HG02642 (cell line): ENCODE data around the gene RLN3.
"Not testable (repeated sequence)": the region's sequence is repeated elsewhere in the genome, so short reads cannot be mapped to it uniquely, and the experiment has no call there.

Experiments
- ATAC-seq: cut with Tn5 transposase; IDR thresholded peaks from one replicate; pipeline ENCODE4 v1.9.1; 2021; ENCODE audit warnings: mild to moderate bottlenecking; ENCODE audit not compliant: unreplicated experiment, poor library complexity

RLN3 gene

DNA sequence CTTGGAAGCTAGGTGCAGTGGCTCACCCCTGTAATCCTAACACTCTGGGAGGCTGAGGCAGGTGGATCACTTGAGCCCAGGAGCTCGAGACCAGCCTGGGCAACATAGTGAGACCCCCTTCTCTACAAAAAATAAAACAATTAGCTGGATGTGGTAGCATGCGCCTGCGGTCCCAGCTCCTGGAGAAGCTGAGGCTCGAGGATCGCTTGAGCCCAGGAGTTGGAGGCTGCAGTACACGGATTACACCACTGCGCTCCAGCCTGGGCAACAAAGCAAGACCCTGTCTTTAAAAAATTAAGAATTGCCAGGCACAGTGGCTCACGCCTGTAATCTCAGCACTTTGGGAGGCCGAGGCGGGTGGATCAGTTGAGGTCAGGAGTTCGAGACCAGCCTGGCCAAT is 23.0 kb downstream of the RLN3 start:
- ATAC-seq, result not testable (repeated sequence)

DNA sequence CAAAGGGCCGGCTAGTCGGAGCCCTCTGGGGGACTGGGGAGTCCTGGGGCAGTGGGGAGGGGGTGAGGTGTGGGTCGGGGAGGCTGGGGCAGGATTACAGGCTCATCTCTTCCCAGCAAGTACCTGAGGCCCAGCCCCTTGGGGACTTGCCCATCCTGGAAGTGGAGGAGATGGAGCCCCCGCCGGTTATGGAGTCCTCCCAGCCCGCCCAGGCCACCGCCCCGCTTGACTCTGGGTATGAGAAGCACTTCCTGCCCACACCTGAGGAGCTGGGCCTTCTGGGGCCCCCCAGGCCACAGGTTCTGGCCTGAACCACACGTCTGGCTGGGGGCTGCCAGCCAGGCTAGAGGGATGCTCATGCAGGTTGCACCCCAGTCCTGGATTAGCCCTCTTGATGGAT is 24.0 kb downstream of the RLN3 start:
- no peak for ATAC-seq

DNA sequence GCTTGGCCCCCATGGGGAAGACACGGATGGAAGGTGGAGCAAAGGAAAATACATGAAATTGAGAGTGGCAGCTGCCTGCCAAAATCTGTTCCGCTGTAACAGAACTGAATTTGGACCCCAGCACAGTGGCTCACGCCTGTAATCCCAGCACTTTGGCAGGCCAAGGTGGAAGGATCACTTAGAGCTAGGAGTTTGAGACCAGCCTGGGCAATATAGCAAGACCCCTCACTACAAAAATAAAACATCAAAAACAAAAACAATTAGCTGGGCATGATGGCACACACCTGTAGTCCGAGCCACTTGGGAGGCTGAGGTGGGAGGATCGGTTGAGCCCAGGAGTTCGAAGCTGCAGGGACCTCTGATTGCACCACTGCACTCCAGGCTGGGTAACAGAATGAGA is 24.5 kb downstream of the RLN3 start:
- no peak for ATAC-seq

GRCh38 chr19:14053032-14053431 is 25.1 kb downstream of the RLN3 start:
- ATAC-seq, result no peak

DNA sequence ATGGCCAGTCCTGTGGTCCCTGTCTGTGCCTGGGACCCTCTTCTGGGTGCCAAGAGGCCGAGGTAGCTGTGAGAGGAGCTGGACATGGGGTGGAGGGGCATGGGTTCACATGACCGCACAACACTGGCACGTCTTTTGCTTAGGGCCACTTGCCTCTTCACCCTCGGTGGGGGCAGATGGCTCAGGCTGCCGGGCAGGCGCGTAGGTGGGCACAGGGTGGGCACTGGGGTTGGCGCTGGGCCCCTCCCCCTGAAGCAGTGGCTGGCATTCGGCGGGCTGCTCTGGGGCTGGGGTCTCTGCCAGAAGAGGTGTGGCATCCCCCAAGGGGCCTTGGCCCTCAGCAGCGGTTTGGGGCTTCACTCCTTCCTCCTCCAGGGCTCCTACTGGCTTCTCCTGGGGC is 25.6 kb downstream of the RLN3 start:
- no peak for ATAC-seq

DNA sequence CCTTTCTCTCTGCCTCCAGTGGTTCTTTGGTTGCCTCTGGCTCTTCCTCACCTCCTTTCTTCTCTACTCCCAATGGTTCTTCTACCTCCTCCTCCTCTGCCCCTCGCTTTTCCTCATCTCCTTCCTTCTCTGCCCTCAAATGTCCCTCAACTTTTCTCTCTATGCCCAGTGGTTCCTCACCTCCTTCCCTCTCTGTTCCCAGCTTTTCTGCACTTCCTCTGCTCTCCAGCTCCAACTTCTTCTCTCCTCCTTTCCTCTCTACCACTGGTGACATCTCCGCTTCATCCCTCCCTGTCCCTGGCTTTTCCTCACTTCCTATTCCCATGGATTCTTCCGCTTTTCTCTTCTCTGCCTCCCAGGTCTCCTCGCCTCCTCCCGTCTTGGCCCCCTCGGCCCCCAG is 26.2 kb downstream of the RLN3 start:
- no peak for ATAC-seq

DNA sequence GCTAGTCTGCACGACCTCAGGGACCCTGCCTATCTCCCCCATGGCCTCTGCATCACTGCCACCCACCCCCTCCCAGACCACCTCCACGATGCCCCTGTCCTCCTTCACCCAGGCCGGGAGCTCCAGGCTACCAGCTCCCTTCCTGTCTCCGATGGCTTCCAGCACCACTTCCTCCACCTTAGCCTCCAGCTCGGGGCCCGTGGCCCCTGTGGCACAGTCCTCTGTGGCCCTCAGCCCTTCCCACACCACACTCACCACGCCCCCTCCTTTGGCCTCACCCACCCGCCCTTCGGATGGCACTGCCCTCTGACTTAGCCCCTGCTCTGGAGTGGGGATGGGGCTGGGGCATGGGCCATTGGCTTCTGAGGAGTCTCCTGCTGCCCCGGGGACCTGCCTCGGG is 26.8 kb downstream of the RLN3 start:
- ATAC-seq, result no peak

DNA sequence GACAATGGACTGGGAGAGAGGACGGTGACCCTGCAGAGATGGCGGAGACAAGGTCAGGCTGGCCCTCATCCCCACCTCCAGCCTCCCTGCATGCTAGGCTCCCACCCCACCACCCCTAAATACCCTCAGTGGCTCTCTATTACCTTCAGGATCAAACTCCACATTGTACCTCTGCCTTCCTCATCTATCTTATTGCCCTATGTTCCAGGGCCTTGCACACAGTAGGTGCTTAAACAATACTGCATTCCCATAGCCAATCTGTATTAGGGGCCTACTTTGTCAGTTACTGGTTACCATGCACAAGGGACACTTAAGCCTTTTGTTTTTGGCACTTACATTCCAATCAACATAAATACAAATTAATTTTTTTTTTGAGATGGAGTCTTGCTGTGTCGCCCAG is 27.4 kb downstream of the RLN3 start:
- no peak for ATAC-seq

GRCh38 chr19:14056069-14056666 is 28.2 kb downstream of the RLN3 start:
- no peak for ATAC-seq

GRCh38 chr19:14056741-14057356 is 28.9 kb downstream of the RLN3 start:
- ATAC-seq, result no peak

DNA sequence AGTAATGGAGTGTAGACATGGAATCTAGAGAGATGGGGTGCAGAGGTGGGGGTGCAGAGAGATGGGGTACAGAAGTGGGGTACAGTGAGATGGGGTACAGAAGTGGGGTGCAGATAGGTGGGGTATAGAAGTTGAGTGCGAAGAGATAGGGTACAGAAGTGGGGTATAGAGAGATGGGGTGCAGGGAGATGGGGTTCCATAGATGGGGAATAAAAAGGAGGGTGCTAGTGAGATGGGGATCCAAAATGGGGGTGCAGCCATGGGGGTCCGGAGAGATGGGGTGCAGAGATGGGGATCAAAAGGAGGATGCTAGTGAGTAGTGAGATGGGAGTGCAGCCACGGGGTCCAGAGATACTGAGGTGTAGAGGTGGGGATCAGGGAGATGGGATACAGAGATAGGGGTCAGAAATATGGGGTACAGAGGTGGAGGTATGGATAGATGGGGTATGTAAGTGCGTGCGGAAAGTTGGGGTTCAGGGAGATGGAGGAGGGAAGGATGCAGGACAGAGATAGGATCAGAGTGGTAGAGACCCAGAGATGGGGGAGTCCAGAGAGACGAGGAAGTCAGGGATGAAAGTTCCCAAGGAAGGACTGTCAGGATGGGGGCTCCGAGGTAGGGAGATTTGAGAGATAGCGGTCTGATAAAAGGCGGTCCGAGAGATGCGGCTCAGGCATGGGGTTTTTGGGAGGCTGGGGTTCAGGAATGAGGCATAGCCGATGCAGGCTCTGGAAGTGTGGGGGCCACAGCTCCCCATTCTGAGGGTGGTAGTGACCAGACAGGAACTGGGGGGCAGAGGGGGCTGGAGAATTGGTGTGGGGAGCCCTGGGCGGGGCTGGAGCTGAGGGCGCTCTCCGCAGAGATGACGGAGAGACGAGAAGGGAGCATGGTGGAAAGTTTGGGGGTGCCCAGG is 30.5 kb downstream of the RLN3 start:
- ATAC-seq, result no peak

DNA sequence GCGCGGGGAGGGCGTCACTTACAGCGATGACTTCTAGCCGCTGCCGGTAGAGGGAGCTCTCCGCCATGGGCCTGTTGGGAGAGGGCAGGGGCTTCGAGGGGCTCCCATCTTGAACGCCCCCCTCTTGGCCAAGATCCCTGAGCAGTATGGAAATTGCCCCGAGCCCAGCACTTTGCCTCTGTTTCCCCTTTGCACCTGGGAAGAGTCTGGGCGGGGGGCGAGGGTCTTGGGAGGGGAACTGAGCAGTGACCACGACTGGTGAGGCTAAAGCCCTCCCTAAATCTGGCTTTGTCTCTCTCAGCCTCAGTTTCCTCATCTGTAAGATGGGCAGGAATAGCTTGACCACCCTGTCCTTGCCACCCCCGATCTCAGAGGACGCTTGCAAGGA is 31.1 kb downstream of the RLN3 start:
- ATAC-seq, result no peak

GRCh38 chr19:14059652-14060155 is 31.8 kb downstream of the RLN3 start:
- ATAC-seq, result no peak

DNA sequence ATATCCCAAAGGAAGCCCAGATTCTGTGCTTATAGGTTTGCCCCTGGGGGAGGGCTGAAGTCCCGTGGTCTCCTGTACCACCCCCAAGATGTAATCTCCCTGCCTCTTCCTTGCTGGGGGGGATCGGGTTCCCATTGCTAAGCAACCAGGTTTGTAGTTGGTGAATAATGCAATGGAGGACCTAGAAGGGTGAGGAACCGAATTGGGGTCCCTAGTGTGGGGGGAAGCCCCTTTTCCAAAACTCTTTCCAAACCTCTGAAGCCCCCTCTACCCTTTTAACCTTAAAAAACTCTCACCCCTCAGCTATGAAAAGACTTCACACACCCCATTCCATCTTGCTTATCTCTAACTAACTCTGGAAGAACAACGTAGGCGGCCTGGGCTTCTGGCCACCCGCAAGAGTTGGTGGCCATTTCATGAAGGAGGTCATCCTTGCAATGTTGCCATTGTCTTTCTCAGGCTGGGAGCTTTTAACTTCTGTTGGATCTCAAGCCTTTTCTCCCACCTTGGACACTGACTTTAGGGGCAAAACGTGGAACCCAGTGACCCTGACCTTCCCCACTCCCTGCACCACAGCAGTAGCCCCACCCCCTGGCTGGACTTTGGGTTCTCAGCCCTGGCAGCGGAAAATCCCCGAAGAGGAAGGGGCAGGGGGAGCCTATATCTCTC is 33.3 kb downstream of the RLN3 start:
- ATAC-seq, result no peak

GRCh38 chr19:14061751-14062557 is 34.0 kb downstream of the RLN3 start, which contains the start of gene PALM3:
PALM3 (minus strand) TSS chr19:14062076; CDS start chr19:14061980, 96 bp downstream.
- no peak for ATAC-seq

GRCh38 chr19:14062558-14062855 is 34.6 kb downstream of the RLN3 start:
- no peak for ATAC-seq

DNA sequence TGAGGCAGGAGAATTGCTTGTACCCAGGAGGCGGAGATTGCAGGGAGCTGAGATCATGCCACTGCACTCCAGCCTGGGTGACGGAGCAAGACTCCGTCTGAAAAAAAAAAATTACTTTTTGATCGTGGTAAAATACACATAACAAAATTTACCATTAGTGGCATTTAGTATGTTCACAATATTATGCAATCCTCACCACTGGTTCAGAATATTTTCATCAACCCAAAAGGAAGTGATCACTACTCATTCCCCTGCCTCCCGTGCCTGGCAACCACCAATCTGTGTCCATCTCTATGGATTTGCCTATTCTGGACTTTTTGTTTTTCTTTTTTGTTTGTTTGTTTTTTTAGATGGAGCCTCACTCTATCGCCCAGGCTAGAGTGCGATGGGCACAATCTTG is 35.2 kb downstream of the RLN3 start:
- no peak for ATAC-seq

GRCh38 chr19:14066134-14066533 is 38.2 kb downstream of the RLN3 start:
- ATAC-seq, result no peak

GRCh38 chr19:14070268-14071050 is 42.5 kb downstream of the RLN3 start:
- ATAC-seq, result no peak
